WERI-Rb-1 (cell line): Measurements from ENCODE around the gene MYO1G.

Source experiments
- DNase-seq: peaks from one replicate; pipeline ENCODE4 v3.0.0-alpha.2; 2020
- H3K27ac ChIP-seq: fragments of 250-450 bp; sonication (Bioruptor Pico); 2 replicates; pipeline ENCODE4 v1.5.1; 2020; ENCODE audit warnings: mild to moderate bottlenecking, moderate library complexity
- H3K27me3 ChIP-seq: fragments of 250-450 bp; sonication (Bioruptor Pico); 2 replicates; pipeline ENCODE4 v1.5.1; 2021; ENCODE audit warnings: mild to moderate bottlenecking, low read depth, moderate library complexity; ENCODE audit not compliant: insufficient read depth, severe bottlenecking
- H3K36me3 ChIP-seq: fragments of 250-450 bp; sonication (Bioruptor Pico); 2 replicates; pipeline ENCODE4 v1.5.1; 2020; ENCODE audit warnings: mild to moderate bottlenecking, moderate library complexity
- H3K4me3 ChIP-seq: 2 replicates; pipeline ENCODE4 v1.5.1; 2011; ENCODE audit warnings: low read depth, mild to moderate bottlenecking, control low read depth, low read length
- H3K9me3 ChIP-seq: fragments of 250-450 bp; sonication (Bioruptor Pico); 2 replicates; pipeline ENCODE4 v1.5.1; 2021; ENCODE audit warnings: mild to moderate bottlenecking, moderate library complexity; ENCODE audit not compliant: severe bottlenecking
- TF ChIP-seq, protein P1 (sequence below): IDR thresholded peaks from 2 replicates; pipeline ENCODE4 v1.5.1; 2011; ENCODE audit warnings: low read depth, mild to moderate bottlenecking, control low read depth, inconsistent platforms, low read length

MYO1G gene

DNA sequence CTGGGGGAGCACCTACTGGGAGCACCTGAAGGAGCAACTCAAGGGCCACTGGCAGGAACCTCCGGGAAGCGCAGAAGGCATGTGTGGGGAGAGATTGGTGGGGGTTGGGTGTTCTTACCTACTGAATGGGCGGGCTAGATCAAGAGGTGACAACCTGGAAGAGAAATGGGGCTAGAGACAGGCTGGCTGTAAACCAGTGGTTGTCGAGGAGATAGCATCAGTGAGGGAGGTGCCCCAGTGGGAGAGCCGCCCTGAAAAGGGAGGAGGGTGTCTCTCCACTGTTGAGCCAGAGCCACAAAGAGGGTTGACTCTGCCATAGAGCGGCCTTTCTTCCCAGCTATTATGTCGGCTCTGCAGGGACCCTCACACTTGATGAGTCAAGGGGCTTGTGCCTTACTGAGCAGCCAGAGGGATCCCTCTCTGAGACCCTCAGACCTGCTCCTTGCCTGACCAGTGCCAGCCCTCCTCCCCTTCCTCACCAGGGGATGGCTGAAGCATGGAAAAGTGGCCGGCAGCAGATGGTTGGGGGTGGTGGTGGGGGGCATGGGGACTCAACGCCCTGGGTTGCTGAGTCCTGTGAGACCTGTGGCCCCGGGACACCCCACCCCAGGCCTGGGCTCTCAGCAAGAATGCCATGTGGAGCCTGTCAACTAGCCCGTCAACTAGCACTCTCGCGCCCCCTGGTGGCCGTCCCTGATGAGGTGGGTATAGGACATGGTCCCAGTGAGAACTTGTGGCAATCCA, 57.0 kb downstream of the MYO1G start:
- H3K27ac ChIP-seq = no peak overlapping the region
- no peaks in the 10 kb centered on the region for H3K36me3 ChIP-seq
- peak; percentile 89 for DNase-seq
- H3K9me3 ChIP-seq = no peaks in the 10 kb centered on the region
- TF ChIP-seq, protein P1, sequence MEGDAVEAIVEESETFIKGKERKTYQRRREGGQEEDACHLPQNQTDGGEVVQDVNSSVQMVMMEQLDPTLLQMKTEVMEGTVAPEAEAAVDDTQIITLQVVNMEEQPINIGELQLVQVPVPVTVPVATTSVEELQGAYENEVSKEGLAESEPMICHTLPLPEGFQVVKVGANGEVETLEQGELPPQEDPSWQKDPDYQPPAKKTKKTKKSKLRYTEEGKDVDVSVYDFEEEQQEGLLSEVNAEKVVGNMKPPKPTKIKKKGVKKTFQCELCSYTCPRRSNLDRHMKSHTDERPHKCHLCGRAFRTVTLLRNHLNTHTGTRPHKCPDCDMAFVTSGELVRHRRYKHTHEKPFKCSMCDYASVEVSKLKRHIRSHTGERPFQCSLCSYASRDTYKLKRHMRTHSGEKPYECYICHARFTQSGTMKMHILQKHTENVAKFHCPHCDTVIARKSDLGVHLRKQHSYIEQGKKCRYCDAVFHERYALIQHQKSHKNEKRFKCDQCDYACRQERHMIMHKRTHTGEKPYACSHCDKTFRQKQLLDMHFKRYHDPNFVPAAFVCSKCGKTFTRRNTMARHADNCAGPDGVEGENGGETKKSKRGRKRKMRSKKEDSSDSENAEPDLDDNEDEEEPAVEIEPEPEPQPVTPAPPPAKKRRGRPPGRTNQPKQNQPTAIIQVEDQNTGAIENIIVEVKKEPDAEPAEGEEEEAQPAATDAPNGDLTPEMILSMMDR = peak; percentile 91
- H3K27me3 ChIP-seq = no peaks in the 10 kb centered on the region
- no peak overlapping the region for H3K4me3 ChIP-seq

DNA sequence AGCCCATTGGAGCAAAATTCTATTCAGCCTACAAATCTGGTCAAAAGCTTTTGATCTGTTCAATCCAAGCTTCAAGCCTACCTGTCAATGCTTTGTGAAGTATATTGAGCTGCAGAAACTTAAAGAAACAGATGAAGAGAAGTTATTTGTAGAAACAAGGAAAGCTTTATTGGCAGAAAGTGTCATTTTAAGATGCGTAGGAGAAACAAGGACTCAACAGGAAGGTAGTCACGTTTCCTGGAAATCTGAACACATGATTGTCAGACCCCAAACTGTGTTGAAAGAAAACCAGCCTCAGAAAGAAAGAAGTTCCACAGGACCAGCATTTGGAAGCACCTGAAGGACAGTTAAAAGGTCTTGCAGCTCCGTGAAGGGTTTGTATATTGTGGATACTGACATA, 58.7 kb downstream of the MYO1G start:
- TF ChIP-seq, protein P1 = no peak
- no peak for DNase-seq
- H3K9me3 ChIP-seq = no peaks in the 10 kb centered on the region
- no peak overlapping the region for H3K27ac ChIP-seq
- H3K36me3 ChIP-seq = no peaks in the 10 kb centered on the region
- no peak overlapping the region for H3K4me3 ChIP-seq
- H3K27me3 ChIP-seq = no peaks in the 10 kb centered on the region

DNA sequence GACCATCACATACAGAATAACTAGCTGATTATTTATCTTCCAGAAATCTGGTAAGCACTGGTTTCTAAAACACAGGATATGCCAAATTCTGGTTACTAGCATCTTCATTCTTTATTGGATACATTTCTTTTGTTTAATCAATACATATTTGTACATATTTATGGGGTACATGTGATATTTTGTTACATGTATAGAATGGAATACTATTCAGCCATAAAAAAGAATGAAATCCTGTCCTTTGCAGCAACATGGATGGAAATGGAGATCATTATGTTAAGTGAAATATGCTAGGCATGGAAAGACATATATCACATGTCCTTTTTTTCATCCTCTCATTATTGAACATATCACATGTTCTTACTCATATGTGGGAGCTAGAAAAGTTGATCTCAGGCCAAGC, 60.8 kb downstream of the MYO1G start:
- H3K9me3 ChIP-seq = no peaks in the 10 kb centered on the region
- TF ChIP-seq, protein P1 = no peak
- no peak for DNase-seq
- no peaks in the 10 kb centered on the region for H3K36me3 ChIP-seq
- H3K4me3 ChIP-seq = no peak overlapping the region
- H3K27ac ChIP-seq = no peak overlapping the region
- no peaks in the 10 kb centered on the region for H3K27me3 ChIP-seq

DNA sequence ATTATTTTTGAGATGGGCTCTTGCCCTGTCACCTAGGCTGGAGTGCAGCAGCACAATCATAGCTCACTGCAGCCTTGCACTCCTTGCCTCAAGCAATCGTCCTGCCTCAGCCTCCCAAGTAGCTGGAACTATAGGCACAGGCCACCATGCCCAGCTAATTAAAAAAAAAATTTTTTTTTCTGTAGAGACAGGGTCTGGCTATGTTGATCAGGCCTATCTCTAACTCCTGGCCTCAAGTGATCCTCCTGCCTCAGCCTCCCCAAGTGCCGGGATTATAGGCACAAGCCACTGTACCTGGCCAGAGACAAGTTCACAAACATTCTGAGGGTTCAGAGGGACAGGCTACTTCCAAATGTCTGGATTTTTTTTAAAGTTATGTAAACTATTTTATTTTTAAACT, 61.4 kb downstream of the MYO1G start:
- DNase-seq = no peak
- H3K27ac ChIP-seq = no peak overlapping the region
- no peak overlapping the region for H3K4me3 ChIP-seq
- no peaks in the 10 kb centered on the region for H3K36me3 ChIP-seq
- TF ChIP-seq, protein P1 = no peak
- no peaks in the 10 kb centered on the region for H3K27me3 ChIP-seq
- no peaks in the 10 kb centered on the region for H3K9me3 ChIP-seq

DNA sequence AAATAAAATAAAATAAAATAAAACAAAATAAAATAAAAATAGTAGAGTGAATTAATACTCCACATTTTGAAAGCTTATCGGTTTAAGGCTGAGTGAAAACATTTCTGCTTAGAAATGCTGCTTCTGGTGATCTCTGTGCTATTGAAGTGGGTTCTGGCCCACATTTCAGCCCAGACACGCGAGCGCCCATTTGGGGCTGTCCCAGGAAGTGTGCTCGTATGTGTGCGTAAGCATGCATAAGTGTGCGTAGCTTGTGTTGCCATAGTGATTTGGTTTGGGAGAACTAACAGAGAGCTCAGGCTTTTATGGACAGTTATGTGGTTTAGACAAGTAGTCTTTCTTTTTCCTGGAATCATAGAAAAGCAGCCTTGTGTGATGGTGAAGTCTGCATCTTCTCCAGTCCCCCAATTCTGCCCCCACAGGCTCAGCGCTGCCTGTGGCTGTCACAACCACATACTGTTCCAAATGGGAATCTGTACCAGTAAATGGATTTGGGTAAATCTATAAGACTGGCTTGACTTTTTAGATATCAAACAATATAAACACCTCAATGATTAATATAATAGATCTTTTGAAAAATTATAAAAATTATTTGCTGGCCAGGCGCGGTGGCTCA, 63.7 kb downstream of the MYO1G start:
- no peak for DNase-seq
- Histone ChIP-seq H3K27ac (no peak overlapping the region), H3K27me3 (no peaks in the 10 kb centered on the region), H3K4me3 (no peak overlapping the region), H3K36me3 (no peaks in the 10 kb centered on the region), H3K9me3 (no peaks in the 10 kb centered on the region)
- TF ChIP-seq, protein P1 = no peak
